HepG2 (cell line): Measurements from ENCODE around the gene ACOT4. TPM values are rescaled to one million over a fixed set of nuclear protein-coding genes. Genes with fewer than 3 reads are reported as not detected.
A peak's percentile ranks its signal among the peaks of the same experiment; 100 is the strongest.
"Not testable (repeated sequence)": the region's sequence is repeated elsewhere in the genome, so short reads cannot be mapped to it uniquely, and the experiment has no call there.

Source experiments
- ATAC-seq: fragments of 200-7000 bp; cut with Tn5 transposase; 3 replicates; pipeline ENCODE4 v1.9.1; 2020; ENCODE audit warnings: mild to moderate bottlenecking, moderate library complexity
- BruUV-seq: library from RNA; stranded (reverse); fragments of 400-500 nt; replicated peaks from 2 replicates; lab custom pipeline; 2021; lab: Mats Ljungman, UMichigan
- CTCF ChIA-PET: fragments of 300-600 bp; formaldehyde crosslinking; extraction: SDS; loops from one replicate; lab custom pipeline; 2021; ENCODE audit warnings: low total read pairs, inconsistent platforms, low intra/inter-chr PET ratio; lab: Yijun Ruan, JAX
- POLR2A ChIA-PET: fragments of 350-600 bp; sonication (Branson Sonifier 250); formaldehyde crosslinking; loops from one replicate; lab custom pipeline; 2020; ENCODE audit warnings: antibody characterized with exemption, inconsistent platforms; lab: Yijun Ruan, JAX
- DNase-seq: peaks from one replicate; pipeline ENCODE4 v3.0.0-alpha.2; 2015; ENCODE audit warnings: low spot score
- FAIRE-seq: peaks from 3 replicates; lab custom pipeline; 2011; peaks lifted over from hg19 to GRCh38; lab: Jason Lieb, UNC
- H2AFZ ChIP-seq: one replicate; pipeline ENCODE4 v1.6.1; 2011; ENCODE audit warnings: low read length, inconsistent platforms
- H3K27ac ChIP-seq: fragments of 300-600 bp; 3 replicates; pipeline ENCODE4 v1.8.0; 2011; ENCODE audit warnings: mixed run types, mild to moderate bottlenecking, mixed read lengths, low read length, inconsistent platforms; ENCODE audit not compliant: insufficient read depth; ENCODE audit errors: extremely low read length
- H3K27me3 ChIP-seq, 2 experiments: fragments of 200-600 bp in 1 of 2; 2 replicates in 1 of 2; 3 replicates in 1 of 2; pipeline versions ENCODE4 v1.6.0 to v1.8.0; 2011; ENCODE audit warnings: low read length in 2 of 2, mild to moderate bottlenecking in 2 of 2, moderate library complexity in 2 of 2, inconsistent platforms in 1 of 2; ENCODE audit not compliant: insufficient read depth in 2 of 2, control insufficient read depth in 1 of 2
- H3K36me3 ChIP-seq, 2 experiments: fragments of 200-600 bp in 1 of 2; replicated peaks in 1 of 2; 2 replicates in 1 of 2; 3 replicates in 1 of 2; pipeline versions ENCODE4 v1.5.1 to v1.8.0; 2011; ENCODE audit warnings: low read length in 2 of 2, inconsistent platforms in 1 of 2; ENCODE audit not compliant: insufficient read depth in 2 of 2, control insufficient read depth in 1 of 2
- H3K4me1 ChIP-seq: 2 replicates; pipeline ENCODE4 v1.5.1; 2012; ENCODE audit warnings: low read length, inconsistent platforms; ENCODE audit not compliant: insufficient read depth
- H3K4me2 ChIP-seq: 2 replicates; pipeline ENCODE4 v1.6.0; 2011; ENCODE audit warnings: low read depth, low read length, inconsistent platforms
- H3K4me3 ChIP-seq, 3 experiments: fragments of 200-600 bp in 1 of 3; sonication (generic), shearing (Covaris generic) in 1 of 3; replicated peaks in 1 of 3; 2 replicates each; pipeline ENCODE4 v1.5.1; 2011 to 2016; ENCODE audit warnings: low read length in 3 of 3, inconsistent platforms in 2 of 3, low read depth in 2 of 3, mild to moderate bottlenecking in 2 of 3, control low read depth in 1 of 3, mixed read lengths in 1 of 3; ENCODE audit not compliant: insufficient read depth in 1 of 3
- H3K79me2 ChIP-seq: one replicate; pipeline ENCODE4 v1.6.1; 2011; ENCODE audit warnings: low read length, inconsistent platforms; ENCODE audit not compliant: insufficient read depth
- H3K9ac ChIP-seq: 2 replicates; pipeline ENCODE4 v1.6.0; 2011; ENCODE audit warnings: mild to moderate bottlenecking, low read depth, low read length, inconsistent platforms; ENCODE audit not compliant: insufficient read depth
- H3K9me3 ChIP-seq: 2 replicates; pipeline ENCODE4 v1.5.1; 2012; ENCODE audit warnings: mild to moderate bottlenecking, low read length
- H4K20me1 ChIP-seq: 2 replicates; pipeline ENCODE4 v1.6.0; 2011; ENCODE audit warnings: inconsistent platforms, mild to moderate bottlenecking, low read length, moderate library complexity; ENCODE audit not compliant: insufficient read depth
- ARID5B ChIP-seq: IDR thresholded peaks from 2 replicates; pipeline ENCODE4 v1.4.0; 2020; ENCODE audit warnings: mild to moderate bottlenecking, missing genetic modification reagents
- BRF2 ChIP-seq: sonication (generic); formaldehyde crosslinking; IDR thresholded peaks from 2 replicates; pipeline ENCODE4 v1.8.1; 2022; ENCODE audit warnings: mild to moderate bottlenecking, missing genetic modification reagents
- CCDC6 ChIP-seq: sonication (generic); formaldehyde crosslinking; IDR thresholded peaks from 2 replicates; pipeline ENCODE4 v1.8.1; 2022; ENCODE audit warnings: mild to moderate bottlenecking, missing genetic modification reagents, moderate library complexity
- E2F2 ChIP-seq: sonication (generic); formaldehyde crosslinking; IDR thresholded peaks from 2 replicates; pipeline ENCODE4 v1.4.0; 2020; ENCODE audit warnings: missing genetic modification reagents, borderline replicate concordance
- FOSL1 ChIP-seq: sonication (generic); formaldehyde crosslinking; IDR thresholded peaks from 2 replicates; pipeline ENCODE4 v1.9.0; 2021; ENCODE audit warnings: missing genetic modification reagents, borderline replicate concordance
- FOXK1 ChIP-seq: sonication (generic); formaldehyde crosslinking; IDR thresholded peaks from 2 replicates; pipeline ENCODE4 v1.4.0; 2020; ENCODE audit warnings: low read depth, missing genetic modification reagents, borderline replicate concordance
- HNF4A ChIP-seq: sonication (generic); formaldehyde crosslinking; IDR thresholded peaks from 2 replicates; pipeline ENCODE4 v1.4.0; 2020; ENCODE audit warnings: missing genetic modification reagents
- POLR2A ChIP-seq, 2 experiments: IDR thresholded peaks; 2 replicates each; pipeline ENCODE4 v1.6.1; 2011; ENCODE audit warnings: low read depth in 2 of 2, low read length in 2 of 2, mild to moderate bottlenecking in 1 of 2, moderate library complexity in 1 of 2; ENCODE audit not compliant: insufficient read depth in 1 of 2
- POLR2AphosphoS5 ChIP-seq: IDR thresholded peaks from 2 replicates; pipeline ENCODE4 v1.6.1; 2012; ENCODE audit warnings: low read depth, low read length
- SALL1 ChIP-seq: sonication (generic); formaldehyde crosslinking; IDR thresholded peaks from 2 replicates; pipeline ENCODE4 v1.8.0; 2022; ENCODE audit warnings: mild to moderate bottlenecking, missing genetic modification reagents
- SAP130 ChIP-seq: IDR thresholded peaks from 2 replicates; pipeline ENCODE4 v1.6.1; 2016; ENCODE audit warnings: low read depth
- SPEN ChIP-seq: sonication (generic); formaldehyde crosslinking; IDR thresholded peaks from 2 replicates; pipeline ENCODE4 v1.5.1; 2020; ENCODE audit warnings: low read depth, mild to moderate bottlenecking, missing genetic modification reagents
- YY1 ChIP-seq: IDR thresholded peaks from 2 replicates; pipeline ENCODE4 v1.6.1; 2011; ENCODE audit warnings: low read length, low read depth, moderate library complexity, mild to moderate bottlenecking; ENCODE audit not compliant: insufficient read depth, insufficient replicate concordance
- ZNF556 ChIP-seq: sonication (generic); formaldehyde crosslinking; IDR thresholded peaks from 2 replicates; pipeline ENCODE4 v1.4.0; 2020; ENCODE audit warnings: mild to moderate bottlenecking, missing genetic modification reagents, borderline replicate concordance
- ZNF563 ChIP-seq: sonication (generic); formaldehyde crosslinking; IDR thresholded peaks from 2 replicates; pipeline ENCODE4 v1.8.0; 2022; ENCODE audit warnings: mild to moderate bottlenecking, moderate library complexity, missing genetic modification reagents
- WGBS: methylation state at CpG from one replicate; pipeline ENCODE4 v1.1.6; 2017; ENCODE audit warnings: low lambda C conversion rate; 5-methylcytosine and 5-hydroxymethylcytosine counted together
- in situ Hi-C: cut with HindIII; loops from 2 replicates; pipeline ENCODE4 v1.10.0; 2017; ENCODE audit warnings: low pct_unique_long_range_greater_than_20kb; ENCODE audit not compliant: extremely low pct_ligation_motif_present
- intact Hi-C: fragments of 100-400 bp; cut with micrococcal nuclease; formaldehyde crosslinking; loops from one replicate; pipeline ENCODE4 v1.10.0; 2022; ENCODE audit not compliant: unreplicated experiment
- polyA plus RNA-seq, 8 experiments: library from polyadenylated mRNA; depleted of rRNA in 3 of 8; stranded (reverse) in 7 of 8; unstranded in 1 of 8; fragments of >200 nt; fragmentation: Illumina TruSeq in 4 of 8; extraction: Trizol in 4 of 8; gene quantifications; 2 replicates each; pipeline versions ENCODE4 v1.2.1 to v1.2.3, GENCODE V29; 2011 to 2016; ENCODE audit warnings: low read depth in 4 of 8, missing spikeins in 1 of 8, mixed read lengths in 1 of 8; ENCODE audit not compliant: insufficient read depth in 1 of 8
- total RNA-seq, 5 experiments: library from RNA; depleted of rRNA; stranded (reverse); fragments of >200 nt; fragmentation: Illumina TruSeq; extraction: Trizol; gene quantifications; 2 replicates each; pipeline ENCODE4 v1.2.3, GENCODE V29; 2016; ENCODE audit warnings: low read depth in 1 of 5

ACOT4 gene
- total and polyA plus RNA-seq, 2 of the 13 experiments (the other 11 are each of a cell fraction or from before 2014, with no cell fraction given), result 0.04 to 0.05 TPM

GRCh38 chr14:73569185-73569958 is 22.3 kb upstream of the ACOT4 start, which contains the start of gene ACOT2:
Gene ACOT2 (plus strand): TSS chr14:73569213. CDS start chr14:73569241, 28 bp downstream.
- BruUV-seq, result TSS peak; percentile 81
- H3K36me3 ChIP-seq, result peaks cover 0 to 10% of the 10 kb centered on the region in 2 experiments; a peak in 3 of 5 replicates
- ATAC-seq (peak; percentile 93), FAIRE-seq (peak; percentile 52), DNase-seq (peak; percentile 96)
- H3K27ac ChIP-seq, result peak within 1 kb of the TSS; percentile 97
- peak within 1 kb of the TSS; percentile 86 for H3K4me2 ChIP-seq
- peaks cover 27% of the 10 kb centered on the region for H3K79me2 ChIP-seq
- H3K27me3 ChIP-seq, in situ Hi-C loops, H3K9me3 ChIP-seq, H4K20me1 ChIP-seq, H2AFZ ChIP-seq: not testable (repeated sequence)
- H3K9ac ChIP-seq, result peak within 1 kb of the TSS; percentile 92
- H3K4me1 ChIP-seq, result peaks cover 31% of the 10 kb centered on the region
- ChIA-PET POLR2A (interaction anchor here (0.6 to 6.4 kb wide), 23 partner anchors 9 to 511 kb away, joined by 3 to 108 read pairs (median 5); partner anchors contain the start of genes ACOT1, ACOT6, NUMB and PTGR2), CTCF (interaction anchor here (2.9 to 3.0 kb wide), 2 partner anchors 31 to 60 kb away, joined by 9 to 12 read pairs; no protein-coding TSS in a partner anchor)
- peak within 1 kb of the TSS; percentile 63 to 76 (median 74) for H3K4me3 ChIP-seq
- intact Hi-C loops, result loop anchor here (10.0 kb wide), 1 partner anchor 55 kb away; no protein-coding TSS in a partner anchor
- WGBS, result 2% methylated on average over 10 of the region's 83 CpGs
- peak; percentile 87 for TF ChIP-seq ZNF563 (CRISPR knock-in tag)
- peak; percentile 23; the same call in 1 of the 2 replicates for TF ChIP-seq E2F2 (CRISPR knock-in tag)
- peak; percentile 75 to 95 for TF ChIP-seq POLR2A (IDR thresholded peaks at IDR 0.05; ENCODE audit: insufficient read depth in 1 of 2, low read depth in 2 of 2, low read length in 2 of 2)
- TF ChIP-seq CCDC6, result peak; percentile 68; the same call in 1 of the 2 replicates
- TF ChIP-seq FOXK1 (CRISPR knock-in tag), result 0 out of 2 replicates have a peak, but pooled peaks have one; percentile 18
- TF ChIP-seq ARID5B, result peak; percentile 59
- peak; percentile 42; the same call in 1 of the 2 replicates for TF ChIP-seq SPEN
- peak; percentile 66; the same call in 1 of the 2 replicates for TF ChIP-seq ZNF556 (CRISPR knock-in tag)
- peak; percentile 90 for TF ChIP-seq YY1
- peak; percentile 89 for TF ChIP-seq POLR2AphosphoS5
- TF ChIP-seq FOSL1 (CRISPR knock-in tag), result peak; percentile 47
- TF ChIP-seq SAP130 (CRISPR knock-in tag), result peak; percentile 68
- peak; percentile 85 for TF ChIP-seq HNF4A (CRISPR knock-in tag)
- TF ChIP-seq BRF2 (CRISPR knock-in tag), result 0 out of 2 replicates have a peak, but pooled peaks have one; percentile 50
- peak; percentile 66 for TF ChIP-seq SALL1 (CRISPR knock-in tag)
